K562 (cell line): Measurements from ENCODE around the gene PET100. TPM values are rescaled to one million over a fixed set of nuclear protein-coding genes. Genes with fewer than 3 reads are reported as not detected.

ENCODE experiments used
- ARID2 ChIP-seq: fragments of 450-650 bp; IDR thresholded peaks from 2 replicates; pipeline ENCODE4 v1.6.1; 2017; ENCODE audit warnings: antibody characterized with exemption, mild to moderate bottlenecking
- CCAR2 ChIP-seq: fragments of 200-400 bp; formaldehyde crosslinking; IDR thresholded peaks from 2 replicates; pipeline ENCODE4 v1.6.1; 2017; ENCODE audit warnings: mild to moderate bottlenecking, low read depth, low read length
- ELF4 ChIP-seq: fragments of 450-650 bp; formaldehyde crosslinking; IDR thresholded peaks from 2 replicates; pipeline ENCODE4 v1.4.0; 2022; ENCODE audit warnings: missing genetic modification characterization
- GTF2F1 ChIP-seq: IDR thresholded peaks from 2 replicates; pipeline ENCODE4 v1.6.1; 2011; ENCODE audit warnings: low read depth, low read length, improper control_type of control experiment
- JUND ChIP-seq, 2 experiments: IDR thresholded peaks; 2 replicates in 1 of 2; 3 replicates in 1 of 2; pipeline ENCODE4 v1.6.1; 2011; ENCODE audit warnings: borderline replicate concordance in 2 of 2, low read depth in 2 of 2, low read length in 2 of 2, improper control_type of control experiment in 1 of 2, missing biosample characterization in 1 of 2, missing genetic modification characterization in 1 of 2, missing genetic modification reagents in 1 of 2
- MAFG ChIP-seq: fragments of 450-650 bp; conservative IDR thresholded peaks from 2 replicates; pipeline ENCODE4 v1.6.1; 2016; ENCODE audit warnings: missing genetic modification characterization, missing compliant biosample characterization
- MEIS2 ChIP-seq: fragments of 450-650 bp; IDR thresholded peaks from 2 replicates; pipeline ENCODE4 v1.6.1; 2014; ENCODE audit warnings: mild to moderate bottlenecking; ENCODE audit not compliant: partially characterized antibody
- MYC ChIP-seq, 2 experiments: fragments of 250-450 bp in 1 of 2; sonication (Bioruptor Pico) in 1 of 2; IDR thresholded peaks; 2 replicates each; pipeline versions ENCODE4 v1.5.1 to v1.6.1; 2012 to 2021; ENCODE audit warnings: low read depth in 2 of 2, borderline replicate concordance in 1 of 2, improper control_type of control experiment in 1 of 2, low read length in 1 of 2, mild to moderate bottlenecking in 1 of 2, moderate library complexity in 1 of 2
- NCOA4 ChIP-seq: fragments of 450-650 bp; IDR thresholded peaks from 2 replicates; pipeline ENCODE4 v1.6.1; 2018; ENCODE audit warnings: mild to moderate bottlenecking; ENCODE audit not compliant: partially characterized antibody
- NRF1 ChIP-seq, 2 experiments: fragments of 450-650 bp; IDR thresholded peaks in 1 of 2; conservative IDR thresholded peaks in 1 of 2; 2 replicates each; pipeline ENCODE4 v1.6.1; 2014; ENCODE audit warnings: mild to moderate bottlenecking in 2 of 2
- RB1 ChIP-seq: fragments of 450-650 bp; IDR thresholded peaks from 2 replicates; pipeline ENCODE4 v1.6.1; 2017; ENCODE audit warnings: low read depth, mild to moderate bottlenecking
- SP1 ChIP-seq: sonication (generic); formaldehyde crosslinking; IDR thresholded peaks from 2 replicates; pipeline ENCODE4 v1.8.1; 2022; ENCODE audit warnings: mild to moderate bottlenecking, missing genetic modification reagents
- TEAD1 ChIP-seq, 2 experiments: fragments of 450-650 bp in 1 of 2; sonication (generic) in 1 of 2; formaldehyde crosslinking; IDR thresholded peaks; 2 replicates each; pipeline versions ENCODE4 v1.4.0 to v1.8.0; 2020 to 2022; ENCODE audit warnings: mild to moderate bottlenecking in 2 of 2, missing genetic modification reagents in 1 of 2
- TRIM28 ChIP-seq: fragments of 450-650 bp; IDR thresholded peaks from 2 replicates; pipeline ENCODE4 v1.6.1; 2017
- TSHZ1 ChIP-seq: fragments of 250-450 bp; sonication (Bioruptor Pico); IDR thresholded peaks from 2 replicates; pipeline ENCODE4 v1.4.0; 2020; ENCODE audit warnings: mild to moderate bottlenecking, moderate library complexity
- VEZF1 ChIP-seq: fragments of 200-800 bp; sonication (Bioruptor generic); IDR thresholded peaks from 2 replicates; pipeline ENCODE4 v1.6.1; 2017; ENCODE audit warnings: missing genetic modification characterization, missing compliant biosample characterization
- ZBTB8A ChIP-seq: fragments of 450-650 bp; IDR thresholded peaks from 2 replicates; pipeline ENCODE4 v1.6.1; 2018; ENCODE audit warnings: mild to moderate bottlenecking, moderate library complexity; ENCODE audit not compliant: partially characterized antibody
- ZNF23 ChIP-seq: fragments of 250-450 bp; sonication (Bioruptor Pico); IDR thresholded peaks from 2 replicates; pipeline ENCODE4 v1.4.0; 2020; ENCODE audit warnings: mild to moderate bottlenecking
- ZNF263 ChIP-seq: sonication (generic); formaldehyde crosslinking; IDR thresholded peaks from 2 replicates; pipeline ENCODE4 v1.8.0; 2022; ENCODE audit warnings: mild to moderate bottlenecking, missing genetic modification reagents, borderline replicate concordance
- ZNF274 ChIP-seq: IDR thresholded peaks from 2 replicates; pipeline ENCODE4 v1.6.1; 2011; ENCODE audit warnings: low read depth, mild to moderate bottlenecking, low read length, moderate library complexity, borderline replicate concordance
- ZNF57 ChIP-seq: fragments of 450-650 bp; formaldehyde crosslinking; IDR thresholded peaks from 2 replicates; pipeline ENCODE4 v1.4.0; 2020; ENCODE audit warnings: mild to moderate bottlenecking, moderate library complexity
- ZNF589 ChIP-seq: fragments of 200-800 bp; sonication (Bioruptor generic); IDR thresholded peaks from 2 replicates; pipeline ENCODE4 v1.6.1; 2016; ENCODE audit warnings: low read depth, missing genetic modification characterization, missing compliant biosample characterization
- ZNF717 ChIP-seq: fragments of 250-450 bp; sonication (Bioruptor Pico); IDR thresholded peaks from 2 replicates; pipeline ENCODE4 v1.5.0; 2021
- polyA plus RNA-seq, 8 experiments: library from polyadenylated mRNA; depleted of rRNA in 4 of 8; stranded (reverse) in 5 of 8; unstranded in 3 of 8; fragments of >200 nt; fragmentation: Nextera tagmentation in 2 of 8; fragmentation: Illumina TruSeq in 1 of 8; extraction: Ambion mirVana in 2 of 8; extraction: Trizol in 1 of 8; gene quantifications; 2 replicates each; pipeline versions ENCODE4 v1.2.1 to v1.2.3, GENCODE V29; 2011 to 2014; ENCODE audit warnings: inconsistent platforms in 1 of 8, missing spikeins in 1 of 8
- total RNA-seq, 7 experiments: library from RNA; depleted of rRNA in 6 of 7; stranded (reverse); fragments of >200 nt in 6 of 7; fragmentation: Illumina TruSeq in 2 of 7; extraction: Trizol in 2 of 7; gene quantifications; 2 replicates each; pipeline versions ENCODE4 v1.2.1 to v1.2.3, GENCODE V29; 2011 to 2021; ENCODE audit warnings: low replicate concordance in 1 of 7

The PET100 gene
- total and polyA plus RNA-seq, 9 of the 15 experiments (the other 6 are each of a cell fraction or from before 2014, with no cell fraction given) = 62.3 to 351 (median 98.3) TPM

- no peak for TF ChIP-seq TSHZ1
- TF ChIP-seq ELF4 (CRISPR knock-in tag) = peak; percentile 36; the same call in 1 of the 2 replicates
- no peak for TF ChIP-seq ZNF717 (CRISPR knock-in tag)
- TF ChIP-seq NCOA4 = no peak
- no peak for TF ChIP-seq ARID2
- peak; percentile 43; the same call in 1 of the 2 replicates for TF ChIP-seq MYC (IDR thresholded peaks at IDR 0.05; ENCODE audit: low read depth, low read length)
- no peak for TF ChIP-seq MYC (CRISPR knock-in tag; IDR thresholded peaks at IDR 0.05; ENCODE audit: borderline replicate concordance, low read depth)
- no peak for TF ChIP-seq RB1
- 0 out of 2 replicates have a peak, but pooled peaks have one; percentile 42 for TF ChIP-seq GTF2F1
- peak; percentile 51; the same call in 1 of the 2 replicates for TF ChIP-seq VEZF1 (CRISPR knock-in tag)
- TF ChIP-seq CCAR2 = no peak
- peak; percentile 78; the same call in 1 of the 2 replicates for TF ChIP-seq SP1
- TF ChIP-seq ZNF274 = no peak
- peak; percentile 79 to 82 for TF ChIP-seq NRF1 (conservative IDR thresholded peaks at IDR 0.05 in 1 of 2, IDR thresholded peaks at IDR 0.05 in 1 of 2)
- no peak for TF ChIP-seq TEAD1 (CRISPR knock-in tag; IDR thresholded peaks at IDR 0.05)
- peak; percentile 69; the same call in 1 of the 2 replicates for TF ChIP-seq ZNF263 (CRISPR knock-in tag)
- no peak for TF ChIP-seq ZNF589 (CRISPR knock-in tag)
- no peak for TF ChIP-seq ZNF23
- TF ChIP-seq MAFG (tag) = no peak
- peak; percentile 89 for TF ChIP-seq MEIS2
- no peak for TF ChIP-seq TRIM28
- no peak for TF ChIP-seq ZNF57
- TF ChIP-seq JUND (IDR thresholded peaks at IDR 0.05; ENCODE audit: borderline replicate concordance, low read depth, low read length) = no peak
- no peak for TF ChIP-seq JUND (tag; IDR thresholded peaks at IDR 0.05; ENCODE audit: borderline replicate concordance, low read depth, low read length)
- TF ChIP-seq ZBTB8A = no peak
Measured at GRCh38 chr19:7605490-7606222, 23.9 kb upstream of the PET100 start (continued).
